Fibroblast of peridontal ligament (primary cell): ENCODE results near the gene SPP1.
A peak's percentile ranks its signal among the peaks of the same experiment; 100 is the strongest.
"Not testable (repeated sequence)": the region's sequence is repeated elsewhere in the genome, so short reads cannot be mapped to it uniquely, and the experiment has no call there.

Experiments used
- DNase-seq: peaks from one replicate; pipeline ENCODE4 v3.0.0-alpha.2; 2010; ENCODE audit errors: extremely low read depth

The SPP1 gene

DNA sequence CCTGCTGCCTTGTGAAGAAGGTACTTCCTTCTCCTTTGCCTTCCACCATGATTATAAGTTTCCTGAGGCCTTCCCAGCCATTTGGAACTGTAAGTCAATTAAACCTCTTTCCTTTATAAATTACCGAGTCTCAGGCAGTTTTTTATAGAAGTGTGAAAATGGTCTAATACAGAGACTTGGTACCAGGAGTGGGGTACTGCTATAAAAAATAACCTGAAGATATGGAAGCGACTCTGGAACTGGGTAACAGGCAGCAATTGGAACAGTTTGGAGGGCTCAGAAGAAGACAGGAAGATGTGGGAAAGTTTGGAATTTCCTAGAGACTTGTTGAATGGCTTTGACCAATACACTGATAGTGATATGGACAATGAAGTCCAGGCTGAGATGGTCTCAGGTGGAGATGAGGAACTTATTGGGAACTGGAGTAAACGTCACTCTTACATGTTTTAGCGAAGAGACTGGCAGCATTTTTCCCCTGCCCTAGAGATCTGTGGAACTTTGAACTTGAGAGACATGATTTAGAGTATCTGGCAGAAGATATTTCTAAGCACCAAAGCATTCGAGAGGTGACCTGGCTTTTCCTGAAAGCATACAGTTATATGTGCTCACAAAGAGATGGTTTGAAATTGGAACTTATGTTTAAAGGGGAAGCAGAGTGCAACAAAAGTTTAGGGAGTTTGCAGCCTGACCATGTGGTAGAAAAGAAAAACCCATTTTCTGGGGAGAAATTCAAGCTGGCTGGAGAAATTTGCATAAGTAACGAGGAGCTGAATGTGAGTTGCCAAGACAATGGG is 50.6 kb downstream of the SPP1 start:
- DNase-seq, result not testable (repeated sequence)

DNA sequence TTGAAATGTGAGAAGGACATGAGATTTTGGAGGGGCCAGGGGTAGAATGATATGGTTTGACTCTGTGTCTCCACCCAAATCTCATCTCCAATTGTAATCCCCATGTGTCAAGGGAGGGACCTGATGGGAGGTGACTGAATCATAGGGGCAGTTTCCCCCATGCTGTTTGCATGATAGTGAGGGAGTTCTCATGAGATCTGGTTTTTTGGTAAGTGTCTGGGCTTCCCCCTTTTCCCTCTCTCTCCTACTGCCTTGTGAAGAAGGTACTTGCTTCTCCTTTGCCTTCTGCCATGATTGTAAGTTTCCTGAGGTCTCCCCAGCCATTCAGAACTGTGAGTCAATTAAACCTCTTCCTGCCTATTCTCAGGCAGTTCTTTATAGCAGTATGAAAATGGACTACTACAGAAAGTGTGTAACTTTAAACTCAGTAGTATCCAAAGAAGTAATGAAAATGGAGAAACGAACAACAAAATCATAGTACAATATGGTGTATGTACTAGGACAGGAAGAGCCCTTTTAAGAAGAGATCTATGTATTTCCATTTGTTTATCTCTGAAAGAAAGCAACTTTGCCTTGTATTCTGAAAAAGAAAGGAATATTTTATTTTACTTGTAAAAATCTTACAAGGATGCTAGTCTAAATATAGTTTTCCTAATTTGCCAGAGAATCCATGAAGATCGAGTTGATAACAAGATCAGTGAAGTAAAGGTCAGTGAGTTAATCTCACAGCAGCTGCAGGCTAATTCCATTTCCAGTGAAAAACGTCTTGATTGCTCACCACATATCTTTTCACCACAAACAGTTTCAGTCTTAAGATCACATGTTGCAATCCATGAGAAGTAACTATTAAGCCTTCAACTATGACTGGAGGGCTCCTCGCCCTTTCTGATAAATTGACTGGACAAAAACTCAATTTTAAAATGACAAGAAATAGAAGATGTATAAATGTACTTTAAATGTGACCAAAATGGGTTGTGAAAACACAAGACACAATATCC is 52.4 kb downstream of the SPP1 start:
- peak; percentile 96 for DNase-seq

- no peak for DNase-seq
Measured at GRCh38 chr4:88028946-88029345, 53.4 kb downstream of the SPP1 start.

GRCh38 chr4:88029556-88029955 is 54.0 kb downstream of the SPP1 start:
- peak; percentile 37 for DNase-seq

DNA sequence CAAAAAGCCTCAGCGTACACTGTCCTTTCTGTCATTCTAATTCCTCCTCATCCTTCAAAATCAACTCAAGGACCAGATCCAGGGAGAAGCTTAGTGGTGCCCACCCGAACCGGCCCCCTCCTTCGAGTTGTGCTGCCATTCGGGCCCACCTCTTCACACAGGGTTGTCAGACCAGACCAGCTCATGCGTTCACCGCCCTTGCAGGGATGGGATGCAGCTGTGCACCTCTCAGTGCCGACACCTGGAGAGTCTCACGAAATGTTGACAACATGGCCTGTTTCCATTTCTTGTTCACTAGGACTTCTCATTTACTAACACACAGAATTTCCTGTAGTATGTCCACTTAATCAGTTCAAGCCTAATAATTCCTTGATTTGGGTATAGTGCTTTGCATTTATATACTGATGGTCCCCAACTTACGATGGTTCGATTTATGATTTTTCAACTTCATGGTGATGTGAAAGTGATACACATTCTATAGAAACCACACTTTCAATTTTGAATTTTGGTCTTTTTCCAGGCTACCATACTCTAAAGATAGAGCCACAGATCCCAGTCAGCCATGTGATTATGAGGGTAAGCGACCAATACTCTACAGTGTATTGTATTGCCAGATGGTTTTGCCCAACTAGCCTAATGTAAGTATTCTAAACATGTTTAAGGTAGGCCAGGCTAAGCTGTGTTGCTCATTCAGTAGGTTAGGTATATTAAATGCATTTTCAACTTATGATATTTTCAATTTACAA is 55.2 kb downstream of the SPP1 start:
- DNase-seq, result no peak
